Hematopoietic multipotent progenitor cell treated with erythropoietin and hydrocortisone succinate and interleukin-3 and kit ligand, for 15 days (in vitro differentiated cells): ENCODE results near the gene OR10R2.

Source experiments
- DNase-seq: peaks from one replicate; pipeline ENCODE4 v3.0.0-alpha.2; 2015; ENCODE audit warnings: low spot score

OR10R2 gene

GRCh38 chr1:158527190-158527815 is 55.3 kb downstream of the OR10R2 start:
- peak; percentile 5 for DNase-seq
